HCT116 (cell line): ENCODE measurements around the gene OR2H1. TPM values are rescaled to one million over a fixed set of nuclear protein-coding genes. Genes with fewer than 3 reads are reported as not detected.

Experiments used
- ATAC-seq: fragments of 200-7000 bp; cut with Tn5 transposase; 2 replicates; pipeline ENCODE4 v1.9.1; 2020; ENCODE audit warnings: mild to moderate bottlenecking, moderate library complexity
- BruUV-seq: library from RNA; stranded (reverse); fragments of 400-500 nt; replicated peaks from 2 replicates; lab custom pipeline; 2021; lab: Mats Ljungman, UMichigan
- CTCF ChIA-PET: fragments of 300-600 bp; sonication (Branson Sonifier 250); formaldehyde crosslinking; loops from one replicate; lab custom pipeline; 2021; ENCODE audit warnings: antibody characterized with exemption; lab: Charles Lee
- POLR2A ChIA-PET: fragments of 300-600, 350-600 bp; sonication (Branson Sonifier 250); formaldehyde crosslinking; loops from one replicate; lab custom pipeline; 2021; ENCODE audit warnings: antibody characterized with exemption; lab: Charles Lee
- RAD21 ChIA-PET, 2 experiments: fragments of 300-600 bp; sonication (Branson Sonifier 250); formaldehyde crosslinking; loops; one replicate each; lab custom pipeline; 2023; ENCODE audit warnings: low total read pairs in 2 of 2; ENCODE audit not compliant: uncharacterized antibody in 2 of 2, unreplicated experiment in 2 of 2, low non-redundant PET in 1 of 2; lab: Charles Lee
- DNase-seq: peaks from one replicate; pipeline ENCODE4 v3.0.0-alpha.2; 2010; ENCODE audit warnings: low read depth, low spot score
- H2AFZ ChIP-seq: fragments of 200-600 bp; shearing (Covaris generic), sonication (generic); 2 replicates; pipeline ENCODE4 v1.6.1; 2017; ENCODE audit warnings: low read depth, mixed run types, mixed read lengths, antibody characterized with exemption, low read length; ENCODE audit not compliant: poor library complexity, severe bottlenecking
- H3K27ac ChIP-seq: 2 replicates; pipeline ENCODE4 v1.5.1; 2012; ENCODE audit warnings: low read depth, low read length
- H3K27me3 ChIP-seq: fragments of 200-600 bp; sonication (generic); 2 replicates; pipeline ENCODE4 v1.6.1; 2016; ENCODE audit warnings: mixed run types, low read length, mixed read lengths; ENCODE audit not compliant: insufficient read depth
- H3K36me3 ChIP-seq, 2 experiments: fragments of 200-500 bp in 1 of 2; fragments of 200-600 bp in 1 of 2; sonication (Bioruptor generic) in 1 of 2; sonication (generic) in 1 of 2; 2 replicates each; pipeline versions ENCODE4 v1.5.1 to v1.6.1; 2014 to 2016; ENCODE audit warnings: low read length in 2 of 2, inconsistent platforms in 1 of 2, mixed read lengths in 1 of 2, mixed run types in 1 of 2; ENCODE audit not compliant: insufficient read depth in 2 of 2, control insufficient read depth in 1 of 2
- H3K4me1 ChIP-seq, 2 experiments: fragments of 200-600 bp in 1 of 2; sonication (generic) in 1 of 2; 2 replicates each; pipeline versions ENCODE4 v1.5.1 to v1.6.1; 2012 to 2017; ENCODE audit warnings: low read length in 2 of 2, inconsistent platforms in 1 of 2, mild to moderate bottlenecking in 1 of 2, mixed read lengths in 1 of 2, mixed run types in 1 of 2, moderate library complexity in 1 of 2; ENCODE audit not compliant: insufficient read depth in 2 of 2, control insufficient read depth in 1 of 2
- H3K4me2 ChIP-seq: fragments of 200-600 bp; sonication (generic); 2 replicates; pipeline ENCODE4 v1.6.1; 2017; ENCODE audit warnings: mixed run types, low read length, mixed read lengths
- H3K4me3 ChIP-seq, 2 experiments: fragments of 200-600 bp in 1 of 2; sonication (generic) in 1 of 2; replicated peaks in 1 of 2; 2 replicates each; pipeline ENCODE4 v1.5.1; 2011 to 2016; ENCODE audit warnings: low read length in 2 of 2, control low read depth in 1 of 2, low read depth in 1 of 2, mild to moderate bottlenecking in 1 of 2, mixed read lengths in 1 of 2, mixed run types in 1 of 2
- H3K79me2 ChIP-seq: fragments of 200-600 bp; sonication (generic); 2 replicates; pipeline ENCODE4 v1.6.1; 2017; ENCODE audit warnings: mild to moderate bottlenecking, mixed run types, low read length, moderate library complexity, mixed read lengths; ENCODE audit not compliant: insufficient read depth
- H3K9ac ChIP-seq: fragments of 200-600 bp; sonication (generic); 2 replicates; pipeline ENCODE4 v1.6.1; 2016; ENCODE audit warnings: low read length, mixed read lengths
- H3K9me2 ChIP-seq: fragments of 200-600 bp; sonication (generic), shearing (Covaris generic); 2 replicates; pipeline ENCODE4 v1.6.1; 2017; ENCODE audit warnings: mixed run types, mild to moderate bottlenecking, moderate library complexity; ENCODE audit not compliant: insufficient read depth
- H3K9me3 ChIP-seq, 2 experiments: fragments of 200-500 bp in 1 of 2; fragments of 200-600 bp in 1 of 2; sonication (Bioruptor generic) in 1 of 2; sonication (generic) in 1 of 2; 2 replicates each; pipeline ENCODE4 v1.6.1; 2014 to 2017; ENCODE audit warnings: low read length in 2 of 2, mixed read lengths in 2 of 2, inconsistent platforms in 1 of 2, low read depth in 1 of 2, mild to moderate bottlenecking in 1 of 2, mixed run types in 1 of 2, moderate library complexity in 1 of 2; ENCODE audit not compliant: control insufficient read depth in 1 of 2, insufficient read depth in 1 of 2
- H4K20me1 ChIP-seq: fragments of 200-600 bp; sonication (generic), shearing (Covaris generic); 2 replicates; pipeline ENCODE4 v1.6.1; 2017; ENCODE audit warnings: mixed run types, mild to moderate bottlenecking, moderate library complexity; ENCODE audit not compliant: insufficient read depth
- CBX3 ChIP-seq: IDR thresholded peaks from 2 replicates; pipeline ENCODE4 v1.6.1; 2012; ENCODE audit warnings: low read depth
- EGR1 ChIP-seq: IDR thresholded peaks from 2 replicates; pipeline ENCODE4 v1.6.1; 2012; ENCODE audit warnings: low read depth
- ELF1 ChIP-seq: IDR thresholded peaks from 2 replicates; pipeline ENCODE4 v1.6.1; 2012; ENCODE audit warnings: low read depth, borderline replicate concordance
- EZH2 ChIP-seq: fragments of 200-600 bp; sonication (generic); IDR thresholded peaks from 2 replicates; pipeline ENCODE4 v1.6.1; 2017; ENCODE audit warnings: antibody characterized with exemption, mixed run types
- FOSL1 ChIP-seq: IDR thresholded peaks from 2 replicates; pipeline ENCODE4 v1.6.1; 2012; ENCODE audit warnings: low read depth
- JUND ChIP-seq: IDR thresholded peaks from 2 replicates; pipeline ENCODE4 v1.6.1; 2012
- POLR2A ChIP-seq: IDR thresholded peaks from 2 replicates; pipeline ENCODE4 v1.7.0; 2011; ENCODE audit warnings: borderline replicate concordance; ENCODE audit not compliant: insufficient read depth, insufficient read length; ENCODE audit errors: extremely low read depth
- POLR2AphosphoS5 ChIP-seq: IDR thresholded peaks from 2 replicates; pipeline ENCODE4 v1.6.1; 2011; ENCODE audit warnings: mild to moderate bottlenecking, low read depth, low read length, moderate library complexity
- RAD21 ChIP-seq: IDR thresholded peaks from 2 replicates; pipeline ENCODE4 v1.6.1; 2012; ENCODE audit warnings: low read depth, mild to moderate bottlenecking
- SIN3A ChIP-seq: IDR thresholded peaks from 2 replicates; pipeline ENCODE4 v1.6.1; 2012; ENCODE audit warnings: low read depth
- SP1 ChIP-seq: IDR thresholded peaks from 2 replicates; pipeline ENCODE4 v1.6.1; 2012; ENCODE audit warnings: low read depth
- TCF7L2 ChIP-seq: IDR thresholded peaks from 2 replicates; pipeline ENCODE4 v1.7.0; 2011; ENCODE audit warnings: borderline replicate concordance, inconsistent platforms; ENCODE audit not compliant: insufficient read depth, insufficient read length; ENCODE audit errors: extremely low read depth
- ZFX ChIP-seq: fragments of 450-650 bp; IDR thresholded peaks from 2 replicates; pipeline ENCODE4 v1.6.1; 2017
- intact Hi-C: fragments of 100-400 bp; cut with micrococcal nuclease; formaldehyde crosslinking; loops from 2 replicates; pipeline ENCODE4 v1.10.0; 2022
- total RNA-seq: library from RNA; stranded (reverse); gene quantifications from one replicate; pipeline ENCODE4 v1.2.1, GENCODE V29; 2021; ENCODE audit not compliant: unreplicated experiment
- TF ChIP-seq, protein P1 (sequence below): IDR thresholded peaks from 2 replicates; pipeline ENCODE4 v1.6.1; 2012
- TF ChIP-seq, protein P2 (sequence below): IDR thresholded peaks from 2 replicates; pipeline ENCODE4 v1.6.1; 2011; ENCODE audit warnings: mild to moderate bottlenecking, low read length, moderate library complexity; ENCODE audit not compliant: insufficient replicate concordance; ENCODE audit errors: extremely low read depth

The OR2H1 gene
- total RNA-seq, 1 experiment from 2014 or later: not detected

DNA sequence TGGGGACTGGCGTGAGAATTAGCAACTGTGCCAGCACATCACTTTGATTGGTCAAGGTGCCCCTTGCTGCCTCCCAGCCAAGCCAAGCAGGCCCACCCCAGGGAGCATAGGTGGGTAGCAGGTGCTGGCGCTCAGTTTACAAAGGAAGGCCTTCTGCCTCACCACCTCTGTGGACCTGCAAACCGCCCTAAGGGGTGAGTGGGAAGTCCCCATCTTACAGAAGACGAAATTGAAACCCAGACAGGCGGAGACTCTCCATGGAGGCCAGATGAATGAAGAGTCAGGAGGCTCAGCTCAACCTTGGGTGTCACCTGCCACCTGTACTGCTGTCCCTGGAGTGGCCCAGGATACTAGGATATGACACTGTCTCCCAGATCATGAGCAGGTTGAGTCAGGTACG lies 52.3 kb downstream of the OR2H1 start:
- ChIA-PET CTCF (no interaction called here), POLR2A (no interaction called here), RAD21 (no interaction called here)
- no peak overlapping the region for H3K9ac ChIP-seq
- no peak overlapping the region for H3K4me2 ChIP-seq
- DNase-seq: no peak
- H3K9me3 ChIP-seq: no peaks in the 10 kb centered on the region
- no peaks in the 10 kb centered on the region for H3K27me3 ChIP-seq
- H3K79me2 ChIP-seq: no peaks in the 10 kb centered on the region
- H3K9me2 ChIP-seq: no peaks in the 10 kb centered on the region
- no peaks in the 10 kb centered on the region; a peak in 1 of 4 replicates for H3K4me1 ChIP-seq
- no peak overlapping the region for H3K27ac ChIP-seq
- TF ChIP-seq RAD21: no peak
- TF ChIP-seq FOSL1: no peak
- TF ChIP-seq SIN3A: no peak
- TF ChIP-seq POLR2AphosphoS5: no peak
- TF ChIP-seq TCF7L2: no peak
- no peak for TF ChIP-seq EGR1
- no peak for TF ChIP-seq EZH2
- TF ChIP-seq, protein P1, sequence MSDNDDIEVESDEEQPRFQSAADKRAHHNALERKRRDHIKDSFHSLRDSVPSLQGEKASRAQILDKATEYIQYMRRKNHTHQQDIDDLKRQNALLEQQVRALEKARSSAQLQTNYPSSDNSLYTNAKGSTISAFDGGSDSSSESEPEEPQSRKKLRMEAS: no peak
- no peak for TF ChIP-seq SP1
- no peak for TF ChIP-seq JUND
- no peak for TF ChIP-seq POLR2A
- no peak for TF ChIP-seq ZFX
- TF ChIP-seq, protein P2, sequence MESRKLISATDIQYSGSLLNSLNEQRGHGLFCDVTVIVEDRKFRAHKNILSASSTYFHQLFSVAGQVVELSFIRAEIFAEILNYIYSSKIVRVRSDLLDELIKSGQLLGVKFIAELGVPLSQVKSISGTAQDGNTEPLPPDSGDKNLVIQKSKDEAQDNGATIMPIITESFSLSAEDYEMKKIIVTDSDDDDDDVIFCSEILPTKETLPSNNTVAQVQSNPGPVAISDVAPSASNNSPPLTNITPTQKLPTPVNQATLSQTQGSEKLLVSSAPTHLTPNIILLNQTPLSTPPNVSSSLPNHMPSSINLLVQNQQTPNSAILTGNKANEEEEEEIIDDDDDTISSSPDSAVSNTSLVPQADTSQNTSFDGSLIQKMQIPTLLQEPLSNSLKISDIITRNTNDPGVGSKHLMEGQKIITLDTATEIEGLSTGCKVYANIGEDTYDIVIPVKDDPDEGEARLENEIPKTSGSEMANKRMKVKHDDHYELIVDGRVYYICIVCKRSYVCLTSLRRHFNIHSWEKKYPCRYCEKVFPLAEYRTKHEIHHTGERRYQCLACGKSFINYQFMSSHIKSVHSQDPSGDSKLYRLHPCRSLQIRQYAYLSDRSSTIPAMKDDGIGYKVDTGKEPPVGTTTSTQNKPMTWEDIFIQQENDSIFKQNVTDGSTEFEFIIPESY: no peak
- no peak for TF ChIP-seq ELF1
- no peak for TF ChIP-seq CBX3
- no TSS peak for BruUV-seq
- no peak for ATAC-seq
- intact Hi-C loops: no loop called here
- no peak overlapping the region for H3K4me3 ChIP-seq
- no peaks in the 10 kb centered on the region for H4K20me1 ChIP-seq
- H2AFZ ChIP-seq: no peak overlapping the region
- no peaks in the 10 kb centered on the region for H3K36me3 ChIP-seq
